ENCODE measurements around the gene RPP25.
A peak's percentile ranks its signal among the peaks of the same experiment; 100 is the strongest.

DNA sequence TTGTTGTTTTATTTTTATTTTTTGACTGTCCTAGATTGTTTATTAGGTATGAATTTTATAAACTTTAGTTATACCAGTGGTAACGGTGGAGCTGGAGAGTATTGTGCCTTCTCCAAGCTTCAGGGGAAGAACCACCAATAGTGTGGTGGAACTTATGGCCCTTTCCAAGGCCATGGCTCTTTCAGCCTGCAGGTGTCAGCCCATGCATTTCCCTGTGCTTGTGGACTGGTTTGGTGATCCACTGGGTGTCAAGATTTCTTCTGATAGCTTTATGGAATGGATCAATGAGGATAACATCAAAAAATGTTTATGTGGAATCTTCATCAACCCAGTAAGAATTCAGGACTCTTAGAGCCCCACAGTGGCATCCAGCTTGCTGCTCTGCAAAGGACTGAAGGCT, 19.6 kb upstream of the RPP25 start:
- TF ChIP-seq, protein P1, sequence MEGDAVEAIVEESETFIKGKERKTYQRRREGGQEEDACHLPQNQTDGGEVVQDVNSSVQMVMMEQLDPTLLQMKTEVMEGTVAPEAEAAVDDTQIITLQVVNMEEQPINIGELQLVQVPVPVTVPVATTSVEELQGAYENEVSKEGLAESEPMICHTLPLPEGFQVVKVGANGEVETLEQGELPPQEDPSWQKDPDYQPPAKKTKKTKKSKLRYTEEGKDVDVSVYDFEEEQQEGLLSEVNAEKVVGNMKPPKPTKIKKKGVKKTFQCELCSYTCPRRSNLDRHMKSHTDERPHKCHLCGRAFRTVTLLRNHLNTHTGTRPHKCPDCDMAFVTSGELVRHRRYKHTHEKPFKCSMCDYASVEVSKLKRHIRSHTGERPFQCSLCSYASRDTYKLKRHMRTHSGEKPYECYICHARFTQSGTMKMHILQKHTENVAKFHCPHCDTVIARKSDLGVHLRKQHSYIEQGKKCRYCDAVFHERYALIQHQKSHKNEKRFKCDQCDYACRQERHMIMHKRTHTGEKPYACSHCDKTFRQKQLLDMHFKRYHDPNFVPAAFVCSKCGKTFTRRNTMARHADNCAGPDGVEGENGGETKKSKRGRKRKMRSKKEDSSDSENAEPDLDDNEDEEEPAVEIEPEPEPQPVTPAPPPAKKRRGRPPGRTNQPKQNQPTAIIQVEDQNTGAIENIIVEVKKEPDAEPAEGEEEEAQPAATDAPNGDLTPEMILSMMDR (conservative IDR thresholded peaks at IDR 0.05 in 1 of 2, IDR thresholded peaks at IDR 0.05 in 1 of 2; ENCODE audit: extremely low read depth in 1 of 2, insufficient read depth in 1 of 2, low read depth in 1 of 2, low read length in 2 of 2): peak; percentile 9 to 22
- no peak for TF ChIP-seq EZH2 (IDR thresholded peaks at IDR 0.05; ENCODE audit: borderline replicate concordance, low read length)
